ENCODE measurements around the gene RALGPS1.

RALGPS1 gene

DNA sequence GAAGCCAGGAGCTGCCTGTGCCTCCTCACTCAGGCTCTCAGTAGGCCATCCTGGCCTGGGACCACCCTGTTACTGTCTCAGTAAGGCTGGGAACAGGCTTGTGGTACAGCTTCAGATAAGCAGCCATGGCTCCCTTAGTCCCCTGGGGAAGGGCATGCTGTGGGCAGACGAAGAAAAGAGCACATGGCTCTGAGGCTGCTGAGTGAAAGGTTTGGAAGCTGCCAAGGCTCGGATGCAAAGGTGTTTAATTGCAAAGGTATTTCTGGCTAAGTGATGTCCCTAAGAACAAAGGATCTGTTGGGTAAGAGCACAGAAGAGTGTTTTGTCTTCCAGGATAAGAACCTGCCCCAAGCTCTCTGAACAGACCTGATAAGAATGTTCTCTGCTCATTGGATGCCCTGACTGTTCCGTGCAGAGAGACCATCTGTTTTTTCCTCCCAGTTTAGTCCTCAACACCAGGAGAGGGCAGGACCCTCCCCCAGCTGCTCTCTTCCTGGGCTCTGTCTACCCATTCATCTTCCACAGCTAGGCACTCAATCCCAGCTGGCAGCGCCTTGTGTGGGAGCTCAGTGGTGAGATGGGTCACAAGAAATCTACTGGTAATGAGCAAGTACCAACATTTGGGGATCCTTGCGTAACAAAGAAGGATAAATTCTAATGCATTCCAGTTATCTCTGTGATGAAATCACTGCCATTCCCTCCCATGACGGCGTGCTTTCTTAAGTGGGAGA, 190.2 kb downstream of the RALGPS1 start:
- DNase-seq: no peak

DNA sequence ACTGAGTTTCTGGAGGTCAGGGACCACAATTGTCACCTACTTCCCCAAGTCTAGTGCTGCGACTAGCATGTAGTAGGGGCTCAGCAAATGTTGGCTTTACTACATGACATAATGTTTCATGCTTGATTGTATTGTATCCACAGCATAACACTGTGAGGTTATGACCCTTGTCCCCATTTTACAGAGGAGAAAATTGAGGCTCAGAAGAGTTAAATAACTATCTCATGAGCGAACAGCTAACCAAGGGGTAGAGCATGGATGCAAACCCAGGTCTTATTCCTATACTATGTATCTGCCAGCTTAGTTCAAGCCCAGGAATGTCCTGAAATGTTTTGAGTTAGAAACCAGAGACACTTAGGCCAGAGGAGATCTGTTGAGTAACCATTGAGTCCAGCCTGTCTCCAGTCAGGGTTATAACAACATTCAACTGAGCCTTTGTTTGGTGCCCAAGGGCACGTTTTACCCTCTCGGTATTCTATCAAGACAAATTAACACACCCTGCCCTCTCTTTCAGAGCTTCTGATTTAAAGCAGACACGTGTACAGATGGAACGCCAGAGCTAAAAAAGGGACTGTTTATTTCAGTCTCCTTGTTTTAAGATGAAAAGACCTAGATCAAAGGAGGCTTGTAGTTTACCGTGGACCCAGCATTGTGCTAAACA, 191.4 kb downstream of the RALGPS1 start:
- no peak for DNase-seq

- DNase-seq: no peak
Measured at GRCh38 chr9:127106466-127106855, 191.9 kb downstream of the RALGPS1 start.

DNA sequence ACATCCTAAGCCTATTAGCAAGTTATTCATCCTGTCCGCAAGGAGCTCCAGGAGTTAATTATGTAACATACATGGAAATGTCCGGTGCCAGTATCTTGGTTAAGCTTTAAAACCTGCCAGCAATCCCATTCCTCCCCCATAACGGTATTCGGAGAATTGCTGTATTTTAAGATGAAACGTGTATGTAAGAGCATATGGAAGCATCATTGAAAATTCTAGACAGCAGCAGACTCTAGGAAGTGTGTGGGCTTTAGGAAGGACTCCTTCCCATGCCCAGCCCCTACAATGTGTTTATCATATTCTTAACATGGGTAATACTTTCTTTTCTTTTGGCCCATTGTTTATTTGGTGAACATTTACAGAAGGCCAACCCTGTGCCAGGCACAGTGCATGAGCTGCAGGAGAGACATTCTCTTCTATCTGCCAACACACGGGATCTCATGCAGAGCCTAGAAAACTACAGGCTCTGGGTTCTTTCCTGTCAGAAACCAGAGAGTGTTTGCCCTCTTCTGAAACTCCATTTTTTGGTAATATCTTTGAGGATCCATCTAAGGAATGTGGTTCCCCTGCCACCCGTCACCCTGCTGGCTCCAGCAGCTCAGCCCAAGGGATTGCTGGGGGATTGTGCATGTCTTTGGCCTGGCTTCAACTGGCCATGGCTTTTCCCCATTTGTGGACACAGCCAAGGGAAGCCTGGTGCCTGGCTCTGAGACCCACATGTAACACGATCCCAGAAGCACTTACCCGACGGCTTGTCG, 192.8 kb downstream of the RALGPS1 start:
- DNase-seq: no peak

GRCh38 chr9:127107929-127108876, 193.6 kb downstream of the RALGPS1 start:
- no peak for DNase-seq

- DNase-seq: no peak
Measured at GRCh38 chr9:127109212-127109711, 194.7 kb downstream of the RALGPS1 start.

- DNase-seq: no peak
Measured at GRCh38 chr9:127112056-127112455, 197.5 kb downstream of the RALGPS1 start.

DNA sequence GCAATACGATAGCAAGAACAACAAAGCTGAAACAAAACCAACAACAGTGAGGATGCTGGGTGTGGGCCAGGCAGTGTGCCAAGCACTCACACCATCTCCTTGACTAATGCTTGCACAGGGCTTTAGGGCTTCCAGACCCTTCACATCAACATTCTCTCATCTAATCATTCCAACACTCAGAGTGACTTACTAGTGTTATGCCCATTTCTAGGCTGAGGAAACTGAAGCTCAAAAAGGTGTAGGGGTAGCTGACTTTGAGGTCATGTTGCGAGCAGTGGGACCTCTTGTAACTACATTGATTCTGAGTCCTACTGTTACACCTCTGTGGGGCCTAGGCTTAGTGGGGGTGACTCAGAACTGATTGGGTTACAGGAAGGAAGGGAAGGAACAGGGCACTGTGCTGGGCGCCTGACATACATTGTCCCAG, 198.2 kb downstream of the RALGPS1 start:
- DNase-seq: no peak

- no peak for DNase-seq
Measured at GRCh38 chr9:127113191-127113972, 198.8 kb downstream of the RALGPS1 start.

DNA sequence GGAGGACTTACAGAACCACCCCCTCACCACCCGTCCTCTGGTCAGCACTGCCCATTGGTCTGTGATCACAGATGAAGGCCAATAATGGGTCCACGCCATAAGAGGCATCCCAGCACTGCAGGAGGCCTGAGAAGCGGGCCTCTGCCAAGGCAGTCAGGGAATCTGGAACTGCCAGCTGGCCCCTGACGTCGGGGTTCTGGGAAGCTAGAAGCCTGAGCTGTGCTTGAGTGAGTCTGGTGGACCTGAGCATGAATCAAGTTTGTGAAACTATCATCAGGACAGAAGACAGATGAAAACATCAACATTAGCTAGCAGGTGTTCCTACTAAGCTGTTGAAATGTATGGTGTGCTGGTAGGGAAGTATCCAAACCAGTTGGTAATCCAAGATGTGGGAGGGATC, 200.0 kb downstream of the RALGPS1 start:
- peak; percentile 10 for DNase-seq

DNA sequence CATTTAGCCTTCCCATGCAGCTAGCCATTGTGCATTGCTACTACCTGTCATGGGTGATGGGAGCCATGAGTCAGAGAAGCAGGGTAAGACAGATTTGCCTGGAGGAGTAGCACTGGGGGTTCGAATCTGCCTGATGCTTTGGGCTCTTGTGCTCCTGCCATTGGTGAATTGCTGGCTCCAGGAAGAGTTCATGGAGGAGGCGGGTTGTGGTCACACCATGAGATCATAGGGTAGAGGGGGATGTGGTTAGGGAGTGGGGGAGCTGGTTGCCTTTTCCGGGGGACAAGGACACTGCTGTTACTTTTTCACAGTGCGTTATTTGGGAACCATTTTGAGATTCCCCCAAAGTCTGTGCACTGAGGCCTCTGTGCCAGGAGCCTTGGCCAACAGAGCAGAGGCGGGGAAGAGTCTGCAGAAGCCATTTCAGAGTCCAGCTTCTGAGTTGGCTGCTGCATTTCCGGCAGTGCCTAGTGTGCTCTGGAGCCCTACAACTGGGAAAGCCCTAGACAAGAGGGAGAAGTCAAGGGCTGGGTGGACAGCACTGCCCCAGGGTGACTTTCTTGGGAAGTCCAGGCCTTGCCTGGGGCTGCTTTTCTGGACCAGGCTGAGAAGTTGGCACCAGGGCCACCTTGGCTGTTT, 201.6 kb downstream of the RALGPS1 start:
- no peak for DNase-seq

DNA sequence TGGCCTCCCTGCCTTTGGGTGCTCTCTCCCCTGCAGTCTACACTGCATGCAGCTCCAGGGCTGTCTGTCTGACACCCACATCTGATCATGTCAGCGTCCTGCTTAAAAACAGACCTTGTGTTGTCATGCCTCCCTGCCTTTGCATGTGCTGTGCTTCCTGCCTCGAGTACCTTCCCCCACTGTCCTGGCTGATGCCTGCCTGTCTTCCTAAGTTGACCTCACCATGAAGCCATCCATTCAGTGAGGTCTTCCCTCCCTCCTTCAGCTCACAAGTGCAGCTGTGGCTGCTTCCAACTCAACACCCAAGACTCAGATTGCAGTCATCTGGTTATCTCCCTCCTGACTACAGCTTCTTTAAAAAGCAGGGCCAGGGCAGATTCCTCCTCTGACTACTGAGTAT, 202.4 kb downstream of the RALGPS1 start:
- no peak for DNase-seq

GRCh38 chr9:127117801-127118200, 203.2 kb downstream of the RALGPS1 start:
- no peak for DNase-seq

- DNase-seq: no peak
Measured at GRCh38 chr9:127118597-127119319, 204.2 kb downstream of the RALGPS1 start.

- no peak for DNase-seq
Measured at GRCh38 chr9:127119320-127119709, 204.7 kb downstream of the RALGPS1 start.

GRCh38 chr9:127121628-127122175, 207.1 kb downstream of the RALGPS1 start:
- no peak for DNase-seq

DNA sequence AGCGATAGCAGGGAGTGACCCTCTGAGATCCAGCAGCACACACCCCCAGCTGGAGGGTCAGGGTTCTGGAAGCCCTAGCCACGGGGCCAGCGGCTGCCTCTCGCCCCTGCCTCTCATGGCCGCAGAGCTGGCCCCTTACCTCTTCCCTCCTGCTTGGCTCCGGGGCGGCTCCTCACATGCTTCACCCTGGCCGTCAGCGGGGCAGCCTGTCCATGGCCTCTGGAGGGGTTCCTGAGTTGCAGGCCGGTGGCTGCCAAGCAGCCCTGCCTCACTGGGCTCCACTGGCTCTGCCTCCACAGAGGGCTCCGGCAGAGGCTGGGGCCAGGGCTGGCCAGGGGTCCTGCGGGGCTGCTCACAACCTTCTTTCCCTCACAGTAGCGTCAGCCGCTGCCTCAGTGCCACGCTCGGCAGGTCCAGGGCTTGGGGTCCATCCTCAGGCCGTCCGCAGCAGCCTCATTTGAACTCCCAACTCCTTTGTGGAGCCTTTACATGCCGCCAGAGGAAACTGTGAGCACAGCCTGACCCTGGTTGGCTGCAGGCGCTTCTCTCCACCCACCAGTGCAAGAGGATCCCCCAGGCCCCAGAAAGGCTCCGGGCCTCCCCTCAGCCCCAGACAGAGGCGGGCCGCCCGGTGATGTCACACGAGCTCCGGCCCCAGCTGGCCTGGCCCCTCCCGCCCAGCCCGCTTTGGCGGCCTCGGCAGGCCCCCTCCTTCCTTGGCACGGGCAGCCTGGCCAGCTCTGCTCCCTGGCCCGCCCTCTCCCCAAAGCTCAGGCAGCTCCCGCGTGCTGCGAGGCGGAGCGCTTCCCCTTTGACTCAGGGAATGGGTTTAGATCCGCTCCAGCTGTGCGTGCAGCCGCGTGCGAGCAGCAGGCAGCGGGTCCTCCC, 207.8 kb downstream of the RALGPS1 start, which contains the start of gene ANGPTL2:
Gene ANGPTL2, minus strand, starts transcription at position 460 of the 888 bp plus-strand sequence. CDS start 13,904 bp downstream, outside the sequence.
- DNase-seq: peak; percentile 91

DNA sequence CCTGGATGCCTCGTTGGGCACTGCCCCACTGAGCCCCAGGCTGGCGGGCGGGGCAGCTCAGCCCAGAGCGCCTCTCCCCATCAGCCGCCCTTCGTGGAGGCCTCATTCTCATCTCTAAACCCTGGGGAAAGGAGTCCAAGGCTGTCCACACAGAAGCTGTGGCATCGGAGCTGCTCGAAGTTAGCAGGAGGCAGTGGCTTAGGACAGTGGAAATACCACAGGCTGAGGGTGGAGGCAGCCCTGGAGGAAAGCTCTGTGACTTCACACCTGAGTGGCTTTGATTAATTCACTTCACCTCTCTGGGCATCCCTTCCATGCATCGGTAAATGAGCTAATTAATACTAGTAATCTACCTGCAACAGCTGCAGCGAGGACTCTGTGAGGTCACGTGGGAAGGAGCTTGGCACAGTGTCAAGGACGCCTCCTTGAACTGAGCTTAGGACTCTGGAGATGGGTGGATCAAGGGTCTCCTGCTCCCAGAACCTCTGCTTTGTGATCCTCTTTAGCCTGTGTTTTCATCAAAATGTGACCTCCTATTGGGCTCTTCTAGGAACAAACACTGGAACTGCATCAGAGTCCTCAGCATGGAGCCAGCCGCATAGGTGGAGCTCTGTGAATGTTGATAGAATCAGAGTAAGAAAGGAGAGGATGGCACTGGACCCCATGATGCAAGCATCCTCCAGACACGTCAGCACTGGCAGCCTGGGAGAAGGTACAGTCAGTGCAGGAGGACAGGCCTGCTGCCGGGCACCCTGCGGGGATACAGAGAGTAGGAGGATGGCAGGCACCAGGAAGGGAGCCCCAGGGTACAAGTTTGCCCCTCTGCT, 208.7 kb downstream of the RALGPS1 start:
- DNase-seq: no peak

Data from NCI-H446 treated with DMSO at 0.1 percent for 48 hours (cell line).